ENCODE results near the gene NPL.

NPL gene

DNA sequence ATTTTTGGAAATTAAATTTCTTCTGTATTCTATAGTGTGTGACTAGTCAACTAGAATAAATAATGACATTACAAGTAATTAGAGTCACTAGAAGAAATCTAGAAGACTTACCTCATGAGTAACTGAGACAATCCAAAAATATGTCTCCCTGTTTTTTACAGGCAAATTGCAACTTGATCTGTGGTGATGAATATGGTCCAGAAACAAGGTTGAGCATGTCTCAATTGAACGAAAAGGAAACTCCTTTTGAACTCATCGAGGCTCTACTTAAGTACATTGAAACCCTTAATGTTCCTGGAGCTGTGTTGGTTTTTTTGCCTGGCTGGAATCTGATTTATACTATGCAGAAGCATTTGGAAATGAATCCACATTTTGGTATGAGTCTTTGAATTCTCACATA, 86.3 kb downstream of the NPL start:
- DNase-seq: no peak

DNA sequence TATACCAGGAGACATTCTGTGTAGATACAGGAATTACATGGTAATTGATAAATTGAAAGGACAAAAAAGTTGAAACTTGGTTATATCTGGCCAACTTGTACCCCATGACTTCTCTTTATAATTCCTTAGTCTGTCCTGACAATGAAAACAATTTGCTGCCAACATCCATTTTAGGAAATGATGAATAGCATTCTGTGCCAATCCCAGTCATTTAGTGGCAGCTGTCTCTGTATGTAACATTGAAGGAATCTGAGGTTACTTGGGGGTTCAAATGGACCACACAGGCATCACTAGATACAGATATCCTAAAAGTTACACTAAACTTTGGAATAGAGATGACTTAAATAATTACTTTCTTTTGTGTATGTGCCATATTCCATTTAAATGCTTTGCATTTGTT, 87.8 kb downstream of the NPL start:
- no peak for DNase-seq

DNA sequence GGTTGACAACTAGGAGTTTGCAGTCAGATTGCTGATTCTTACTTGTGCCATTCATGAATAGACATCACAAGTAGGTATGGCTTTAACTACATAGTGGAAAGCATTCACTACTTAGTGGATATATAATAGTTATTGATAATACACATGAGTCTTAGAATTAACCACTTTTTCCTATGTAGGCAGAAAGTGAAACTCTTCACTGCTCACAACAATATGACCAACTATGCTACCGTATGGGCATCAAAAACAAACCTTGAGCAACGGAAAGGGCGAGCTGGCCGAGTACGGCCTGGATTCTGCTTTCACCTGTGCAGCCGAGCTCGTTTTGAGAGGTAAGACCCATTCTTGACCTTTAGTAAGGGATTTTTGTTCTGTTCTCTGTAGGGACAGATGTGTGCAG, 88.3 kb downstream of the NPL start:
- DNase-seq: no peak

Measured in NCI-H226 (cell line).